ENCODE measurements around the gene METTL24. TPM values are rescaled to one million over a fixed set of nuclear protein-coding genes. Genes with fewer than 3 reads are reported as not detected.
"Not testable (repeated sequence)": the region's sequence is repeated elsewhere in the genome, so short reads cannot be mapped to it uniquely, and the experiment has no call there.

The METTL24 gene
- total and polyA plus RNA-seq, 3 experiments from 2014 or later, result 0.35 to 0.98 TPM; not detected in 1

DNA sequence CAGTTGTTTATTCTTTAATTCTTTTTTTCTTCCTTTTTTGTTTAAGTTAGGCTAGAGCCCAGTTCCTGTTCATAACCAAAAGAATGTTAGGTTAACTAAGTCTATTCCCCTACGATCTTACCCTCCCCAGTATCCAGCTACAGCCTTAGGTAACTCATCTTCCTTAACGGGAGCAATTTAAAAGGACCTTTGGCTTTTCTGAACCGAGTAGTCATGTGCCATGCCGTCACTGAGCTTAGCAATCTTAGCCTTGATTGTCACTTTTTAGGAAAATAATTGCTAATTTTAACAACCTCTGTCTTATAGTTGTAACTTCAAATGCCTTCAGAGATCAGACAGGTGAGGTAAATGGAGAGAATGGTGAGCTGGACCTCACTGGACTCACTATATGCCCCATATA is 6.2 kb downstream of the METTL24 start:
- DNase-seq, result no peak
- ChIA-PET CTCF (no interaction called here), POLR2A (no interaction called here)
- H3K4me1 ChIP-seq (ENCODE audit: insufficient read depth, low read length), result no peaks in the 10 kb centered on the region
- no peaks in the 10 kb centered on the region for H3K36me3 ChIP-seq (ENCODE audit: insufficient read depth, low read length)
- Mint-ChIP-seq H3K27ac (no peak overlapping the region), H3K9me3 (no peaks in the 10 kb centered on the region), H3K27me3 (peaks cover 6 to 22% of the 10 kb centered on the region in 2 donors), H3K4me3 (no peak overlapping the region), H3K4me1 (peaks cover 6 to 7% (median 7%) of the 10 kb centered on the region in 3 donors), H3K36me3 (no peaks in the 10 kb centered on the region)
- no peaks in the 10 kb centered on the region for H3K9me3 ChIP-seq (ENCODE audit: low read length)
- no peak overlapping the region for H3K27ac ChIP-seq (ENCODE audit: low read depth, low read length)
- H3K4me3 ChIP-seq (ENCODE audit: low read length), result no peak overlapping the region
- H3K27me3 ChIP-seq (ENCODE audit: insufficient read depth, low read length, poor library complexity, severe bottlenecking), result no peaks in the 10 kb centered on the region

DNA sequence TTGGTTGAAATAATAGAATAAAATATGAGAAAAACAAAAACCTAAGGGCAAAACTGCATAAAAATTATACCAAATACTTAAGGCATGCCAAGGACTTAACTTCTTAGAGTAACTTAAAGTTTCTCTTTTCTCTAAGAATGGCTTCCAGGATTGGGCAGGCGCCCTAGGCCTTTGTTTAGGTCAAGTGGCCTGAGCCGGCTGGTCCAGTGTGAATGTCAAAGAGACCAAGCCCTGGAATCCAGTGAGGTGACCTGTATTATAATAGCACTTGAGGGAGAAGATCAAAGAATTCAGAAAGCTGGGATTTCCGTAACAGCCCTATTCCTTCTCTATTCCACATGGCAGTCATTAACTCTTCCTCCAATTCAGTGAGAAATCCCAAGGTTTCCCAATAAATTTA is 6.6 kb downstream of the METTL24 start:
- POLR2A ChIA-PET, result no interaction called here
- Mint-ChIP-seq H3K36me3 (no peaks in the 10 kb centered on the region), H3K4me3 (no peak overlapping the region), H3K27ac (no peak overlapping the region), H3K4me1 (peaks cover 2 to 3% (median 2%) of the 10 kb centered on the region in 3 donors), H3K9me3 (no peaks in the 10 kb centered on the region), H3K27me3 (peaks cover 1 to 17% of the 10 kb centered on the region in 2 donors)
- Histone ChIP-seq H3K9me3 (ENCODE audit: low read length) (no peaks in the 10 kb centered on the region), H3K36me3 (ENCODE audit: insufficient read depth, low read length) (no peaks in the 10 kb centered on the region), H3K4me1 (ENCODE audit: insufficient read depth, low read length) (no peaks in the 10 kb centered on the region), H3K27me3 (ENCODE audit: insufficient read depth, low read length, poor library complexity, severe bottlenecking) (no peaks in the 10 kb centered on the region), H3K4me3 (ENCODE audit: low read length) (no peak overlapping the region), H3K27ac (ENCODE audit: low read depth, low read length) (no peak overlapping the region)
- CTCF ChIA-PET, result no interaction called here
- no peak for DNase-seq

DNA sequence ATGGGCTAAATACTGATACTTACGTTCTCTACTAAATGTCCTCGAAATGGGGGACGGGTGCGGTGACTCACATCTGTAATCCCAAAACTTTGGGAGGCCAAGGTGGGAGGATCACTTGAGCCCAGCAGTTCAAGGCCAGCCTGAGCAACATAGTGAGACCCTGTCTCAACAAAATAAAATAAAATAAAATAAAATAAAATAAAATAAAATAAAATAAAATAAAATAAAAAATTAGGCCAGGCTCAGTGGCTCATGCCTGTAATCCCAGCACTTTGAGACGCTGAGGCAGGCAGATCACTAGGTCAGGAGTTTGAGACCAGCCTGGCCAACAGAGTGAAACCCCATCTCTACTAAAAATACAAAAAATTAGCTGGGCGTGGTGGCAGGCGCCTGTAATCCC is 7.6 kb downstream of the METTL24 start:
- H3K36me3 Mint-ChIP-seq; DNase-seq; H3K4me3 Mint-ChIP-seq; H3K4me1 ChIP-seq (ENCODE audit: insufficient read depth, low read length); H3K27ac ChIP-seq (ENCODE audit: low read depth, low read length); H3K27me3 ChIP-seq (ENCODE audit: insufficient read depth, low read length, poor library complexity, severe bottlenecking); H3K4me1 Mint-ChIP-seq; H3K27ac Mint-ChIP-seq; H3K36me3 ChIP-seq (ENCODE audit: insufficient read depth, low read length); POLR2A ChIA-PET; H3K4me3 ChIP-seq (ENCODE audit: low read length); H3K9me3 Mint-ChIP-seq; CTCF ChIA-PET; H3K9me3 ChIP-seq (ENCODE audit: low read length): not testable (repeated sequence)
- peaks cover 0 to 11% of the 10 kb centered on the region in 2 donors for H3K27me3 Mint-ChIP-seq

DNA sequence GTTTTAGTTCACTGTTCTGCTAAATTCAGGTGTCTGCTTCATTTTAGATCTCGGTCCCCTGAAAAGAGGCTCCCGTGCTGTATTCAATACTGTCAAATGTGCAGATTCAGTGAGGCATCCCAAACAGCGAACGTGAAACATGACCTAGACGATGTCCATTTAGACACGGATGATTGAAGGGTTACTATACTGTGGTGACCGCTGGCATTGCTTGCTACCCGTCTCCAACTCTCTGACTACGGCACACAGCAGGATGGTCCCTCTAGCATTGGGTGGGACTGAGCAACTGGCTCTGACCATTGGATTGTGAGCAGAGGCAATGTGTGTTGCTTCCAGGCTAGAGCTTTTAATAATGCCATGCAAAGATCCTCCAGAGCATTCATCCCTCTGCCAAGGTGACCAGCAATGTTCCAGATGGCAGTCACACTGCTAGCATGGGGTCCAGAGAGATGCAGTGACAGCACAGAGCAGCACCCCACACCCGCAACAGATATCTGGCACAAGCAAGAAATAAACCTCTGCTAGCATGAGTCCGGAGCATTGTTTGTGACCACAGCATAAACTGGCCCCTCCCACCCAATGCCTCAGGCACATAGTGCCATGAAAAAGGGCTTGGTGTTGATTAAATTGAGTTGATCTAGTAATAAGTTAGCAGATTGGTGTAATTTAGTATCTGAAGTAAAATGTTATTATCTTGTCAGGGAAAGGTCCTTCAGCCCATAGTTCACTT is 9.0 kb downstream of the METTL24 start:
- no peaks in the 10 kb centered on the region for H3K36me3 ChIP-seq (ENCODE audit: insufficient read depth, low read length)
- DNase-seq, result no peak
- CTCF ChIA-PET, result no interaction called here
- no peaks in the 10 kb centered on the region for H3K4me1 ChIP-seq (ENCODE audit: insufficient read depth, low read length)
- H3K27ac ChIP-seq (ENCODE audit: low read depth, low read length), result no peak overlapping the region
- no peaks in the 10 kb centered on the region for H3K27me3 ChIP-seq (ENCODE audit: insufficient read depth, low read length, poor library complexity, severe bottlenecking)
- H3K9me3 ChIP-seq (ENCODE audit: low read length), result no peaks in the 10 kb centered on the region
- Mint-ChIP-seq H3K9me3 (no peaks in the 10 kb centered on the region), H3K27me3 (peaks cover 0 to 9% of the 10 kb centered on the region in 2 donors), H3K4me1 (no peaks in the 10 kb centered on the region), H3K4me3 (no peak overlapping the region), H3K27ac (no peak overlapping the region), H3K36me3 (no peaks in the 10 kb centered on the region)
- H3K4me3 ChIP-seq (ENCODE audit: low read length), result no peak overlapping the region
- POLR2A ChIA-PET, result no interaction called here

DNA sequence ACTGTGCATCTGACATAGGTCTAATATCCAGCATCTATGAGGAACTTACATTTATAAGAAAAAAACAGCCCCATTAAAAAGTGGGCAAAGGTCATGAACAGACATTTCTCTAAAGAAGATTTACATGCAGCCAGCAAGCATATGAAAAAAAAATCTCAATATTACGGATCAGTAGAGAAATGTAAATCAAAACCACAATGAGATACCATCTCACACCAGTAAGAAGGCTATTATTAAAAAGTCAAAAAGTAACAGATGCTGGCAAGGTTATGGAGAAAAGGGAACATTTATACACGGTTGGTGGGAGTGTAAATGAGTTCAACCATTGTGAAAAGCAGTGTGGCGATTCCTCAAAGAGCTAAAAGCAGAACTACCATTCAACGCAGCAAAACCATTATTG is 13.1 kb downstream of the METTL24 start:
- H3K36me3 ChIP-seq (ENCODE audit: insufficient read depth, low read length), result no peaks in the 10 kb centered on the region
- no peak for DNase-seq
- CTCF ChIA-PET, result no interaction called here
- H3K27me3 Mint-ChIP-seq, result peaks cover 0 to 5% of the 10 kb centered on the region in 2 donors
- no peak overlapping the region for H3K27ac ChIP-seq (ENCODE audit: low read depth, low read length)
- H3K4me3 Mint-ChIP-seq, result no peak overlapping the region
- H3K9me3 ChIP-seq (ENCODE audit: low read length), result no peaks in the 10 kb centered on the region
- no peaks in the 10 kb centered on the region for H3K9me3 Mint-ChIP-seq
- POLR2A ChIA-PET, result no interaction called here
- no peaks in the 10 kb centered on the region for H3K36me3 Mint-ChIP-seq
- H3K4me1 ChIP-seq (ENCODE audit: insufficient read depth, low read length), result no peaks in the 10 kb centered on the region
- no peaks in the 10 kb centered on the region for H3K27me3 ChIP-seq (ENCODE audit: insufficient read depth, low read length, poor library complexity, severe bottlenecking)
- H3K4me1 Mint-ChIP-seq, result no peaks in the 10 kb centered on the region
- H3K27ac Mint-ChIP-seq, result no peak overlapping the region
- H3K4me3 ChIP-seq (ENCODE audit: low read length), result no peak overlapping the region

DNA sequence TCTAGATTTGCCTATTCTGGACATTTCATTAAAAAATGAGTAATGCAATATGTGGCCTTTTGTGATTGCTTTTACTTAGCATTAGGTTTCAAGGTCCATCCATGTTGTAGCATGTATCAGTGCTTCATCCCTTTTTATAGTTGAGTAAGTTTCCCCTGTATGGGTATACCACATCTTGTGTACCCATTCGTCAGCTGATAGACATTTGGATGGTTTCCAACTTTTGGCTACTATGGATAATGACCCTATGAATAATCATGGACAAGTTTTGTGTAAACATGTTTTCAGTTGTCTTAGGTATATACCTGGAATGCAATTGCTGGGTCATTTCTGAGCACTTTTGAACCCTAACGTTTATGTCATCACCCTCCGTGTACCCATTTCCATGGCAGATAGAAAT is 15.4 kb downstream of the METTL24 start:
- ChIA-PET CTCF (no interaction called here), POLR2A (no interaction called here)
- H3K4me1 Mint-ChIP-seq, result no peaks in the 10 kb centered on the region
- H3K9me3 Mint-ChIP-seq, result no peaks in the 10 kb centered on the region
- DNase-seq, result no peak
- Histone ChIP-seq H3K9me3 (ENCODE audit: low read length) (no peaks in the 10 kb centered on the region), H3K27ac (ENCODE audit: low read depth, low read length) (no peak overlapping the region), H3K27me3 (ENCODE audit: insufficient read depth, low read length, poor library complexity, severe bottlenecking) (no peaks in the 10 kb centered on the region), H3K4me1 (ENCODE audit: insufficient read depth, low read length) (no peaks in the 10 kb centered on the region), H3K4me3 (ENCODE audit: low read length) (no peak overlapping the region), H3K36me3 (ENCODE audit: insufficient read depth, low read length) (no peaks in the 10 kb centered on the region)
- H3K4me3 Mint-ChIP-seq, result no peak overlapping the region
- no peaks in the 10 kb centered on the region for H3K36me3 Mint-ChIP-seq
- H3K27me3 Mint-ChIP-seq, result peaks cover 0 to 2% of the 10 kb centered on the region in 2 donors
- no peak overlapping the region for H3K27ac Mint-ChIP-seq

DNA sequence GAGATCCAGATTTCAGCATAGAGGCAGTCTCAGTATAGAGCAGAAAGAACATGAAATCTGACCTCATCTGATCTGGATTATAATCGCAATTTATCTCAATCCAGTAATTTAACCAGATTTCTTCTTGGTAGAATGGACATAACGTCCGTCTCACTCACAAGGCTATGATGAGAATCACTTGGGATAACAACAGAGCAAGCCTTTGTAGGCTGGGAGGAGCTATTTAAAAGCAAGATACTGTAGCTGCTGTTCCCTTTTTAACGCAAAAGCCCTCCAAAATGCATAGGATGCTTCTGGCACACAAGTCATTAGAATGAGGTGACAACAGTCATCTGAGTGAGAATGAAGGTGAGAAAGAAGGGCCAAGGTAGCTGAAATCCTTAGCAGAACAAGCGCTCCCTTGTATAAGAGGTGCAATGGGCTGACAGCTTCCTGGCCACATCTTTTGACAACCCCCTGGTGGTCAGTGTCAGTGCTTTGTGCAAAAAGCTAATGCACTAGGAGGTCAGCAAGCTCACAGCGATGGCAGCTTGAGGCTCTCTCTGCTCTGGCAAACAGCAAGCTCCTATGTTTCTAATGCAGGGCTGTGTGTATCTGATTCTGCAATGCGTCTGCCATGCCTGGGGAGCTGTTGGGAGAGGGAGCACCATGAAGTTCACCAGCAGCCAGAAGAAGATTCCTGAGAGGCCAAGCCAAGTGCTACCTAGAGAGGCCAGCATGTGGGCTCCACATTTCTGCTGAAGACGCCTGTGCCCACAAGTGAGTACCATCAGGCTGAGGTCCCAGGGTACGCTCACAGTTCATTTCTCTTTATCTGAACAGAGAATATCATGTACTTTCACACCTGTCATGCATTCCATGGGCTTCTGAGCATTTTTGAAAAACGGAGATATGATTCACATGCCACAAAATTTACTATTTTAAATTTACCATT is 16.2 kb downstream of the METTL24 start:
- Histone ChIP-seq H3K27ac (ENCODE audit: low read depth, low read length) (no peak overlapping the region), H3K9me3 (ENCODE audit: low read length) (no peaks in the 10 kb centered on the region), H3K4me1 (ENCODE audit: insufficient read depth, low read length) (no peaks in the 10 kb centered on the region), H3K36me3 (ENCODE audit: insufficient read depth, low read length) (no peaks in the 10 kb centered on the region), H3K27me3 (ENCODE audit: insufficient read depth, low read length, poor library complexity, severe bottlenecking) (no peaks in the 10 kb centered on the region), H3K4me3 (ENCODE audit: low read length) (no peak overlapping the region)
- peaks cover 0 to 2% of the 10 kb centered on the region in 2 donors for H3K27me3 Mint-ChIP-seq
- H3K27ac Mint-ChIP-seq, result no peak overlapping the region
- H3K9me3 Mint-ChIP-seq, result no peaks in the 10 kb centered on the region
- no peaks in the 10 kb centered on the region for H3K36me3 Mint-ChIP-seq
- no peak for DNase-seq
- no peaks in the 10 kb centered on the region for H3K4me1 Mint-ChIP-seq
- ChIA-PET CTCF (interaction anchor here (1.0 kb wide), 1 partner anchor 48 kb away, joined by 3 read pairs; no protein-coding TSS in a partner anchor), POLR2A (no interaction called here)
- no peak overlapping the region for H3K4me3 Mint-ChIP-seq

DNA sequence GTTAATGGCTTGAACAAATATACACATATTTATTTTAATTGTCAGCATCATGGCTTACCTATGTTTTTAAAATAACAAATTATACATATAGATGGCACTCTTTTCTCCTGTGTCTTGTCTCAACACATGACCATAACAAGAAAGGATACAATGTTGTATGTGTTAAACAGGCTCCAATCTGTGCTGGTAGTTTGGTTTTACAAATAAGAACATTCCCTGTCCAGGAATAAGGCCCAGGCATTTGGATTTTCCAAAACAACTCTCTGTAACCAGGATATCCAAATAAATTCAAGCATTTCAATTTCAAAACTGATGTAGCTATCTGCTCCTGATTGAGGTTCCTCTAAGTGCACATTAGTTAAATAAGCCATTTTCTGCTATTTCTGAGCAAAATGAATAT is 17.1 kb downstream of the METTL24 start:
- DNase-seq, result no peak
- Histone ChIP-seq H3K9me3 (ENCODE audit: low read length) (no peaks in the 10 kb centered on the region), H3K27me3 (ENCODE audit: insufficient read depth, low read length, poor library complexity, severe bottlenecking) (no peaks in the 10 kb centered on the region), H3K36me3 (ENCODE audit: insufficient read depth, low read length) (no peaks in the 10 kb centered on the region), H3K4me3 (ENCODE audit: low read length) (no peak overlapping the region), H3K27ac (ENCODE audit: low read depth, low read length) (no peak overlapping the region), H3K4me1 (ENCODE audit: insufficient read depth, low read length) (no peaks in the 10 kb centered on the region)
- H3K27me3 Mint-ChIP-seq, result peaks cover under 1 to 2% of the 10 kb centered on the region in 2 donors
- no peaks in the 10 kb centered on the region for H3K9me3 Mint-ChIP-seq
- H3K27ac Mint-ChIP-seq, result no peak overlapping the region
- H3K4me3 Mint-ChIP-seq, result no peak overlapping the region
- CTCF ChIA-PET, result interaction anchor here (1.0 kb wide), 1 partner anchor 49 kb away, joined by 3 read pairs; no protein-coding TSS in a partner anchor
- no peaks in the 10 kb centered on the region for H3K36me3 Mint-ChIP-seq
- POLR2A ChIA-PET, result no interaction called here
- no peaks in the 10 kb centered on the region for H3K4me1 Mint-ChIP-seq

Measured in CD8-positive, alpha-beta memory T cell (primary cell).